ENCODE measurements around the gene PBRM1. TPM values are rescaled to one million over a fixed set of nuclear protein-coding genes. Genes with fewer than 3 reads are reported as not detected.
A peak's percentile ranks its signal among the peaks of the same experiment; 100 is the strongest.

PBRM1 gene
- total and polyA plus RNA-seq, 11 donors, result 8.5 to 61.7 (median 44.4) TPM

- H3K36me3 ChIP-seq, result peaks cover 0 to 98% (median 91%) of the 10 kb centered on the region in 9 donors
- intact Hi-C loops (cut with DNase I), result loop anchor here in 1 of 10 donors (10.0 kb wide), 1 partner anchor 88 kb away; no protein-coding TSS in a partner anchor
- no peak for ATAC-seq
- H3K27me3 ChIP-seq, result no peaks in the 10 kb centered on the region
- TF ChIP-seq, protein P1, sequence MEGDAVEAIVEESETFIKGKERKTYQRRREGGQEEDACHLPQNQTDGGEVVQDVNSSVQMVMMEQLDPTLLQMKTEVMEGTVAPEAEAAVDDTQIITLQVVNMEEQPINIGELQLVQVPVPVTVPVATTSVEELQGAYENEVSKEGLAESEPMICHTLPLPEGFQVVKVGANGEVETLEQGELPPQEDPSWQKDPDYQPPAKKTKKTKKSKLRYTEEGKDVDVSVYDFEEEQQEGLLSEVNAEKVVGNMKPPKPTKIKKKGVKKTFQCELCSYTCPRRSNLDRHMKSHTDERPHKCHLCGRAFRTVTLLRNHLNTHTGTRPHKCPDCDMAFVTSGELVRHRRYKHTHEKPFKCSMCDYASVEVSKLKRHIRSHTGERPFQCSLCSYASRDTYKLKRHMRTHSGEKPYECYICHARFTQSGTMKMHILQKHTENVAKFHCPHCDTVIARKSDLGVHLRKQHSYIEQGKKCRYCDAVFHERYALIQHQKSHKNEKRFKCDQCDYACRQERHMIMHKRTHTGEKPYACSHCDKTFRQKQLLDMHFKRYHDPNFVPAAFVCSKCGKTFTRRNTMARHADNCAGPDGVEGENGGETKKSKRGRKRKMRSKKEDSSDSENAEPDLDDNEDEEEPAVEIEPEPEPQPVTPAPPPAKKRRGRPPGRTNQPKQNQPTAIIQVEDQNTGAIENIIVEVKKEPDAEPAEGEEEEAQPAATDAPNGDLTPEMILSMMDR (IDR thresholded peaks at IDR 0.05), result no peak
- TF ChIP-seq POLR2A (IDR thresholded peaks at IDR 0.05), result no peak
- 84 to 86% (median 85%) methylated on average over 9 of the region's 9 CpGs for WGBS, 4 donors
- H3K9me3 ChIP-seq, result no peaks in the 10 kb centered on the region
- H3K4me1 ChIP-seq, result peaks cover 0 to 35% (median 0%) of the 10 kb centered on the region in 12 donors
- H3K4me3 ChIP-seq, result no peak overlapping the region
- no peak for DNase-seq
- no peak overlapping the region for H3K27ac ChIP-seq
These were observed 128.4 kb downstream of the PBRM1 start for GRCh38 chr3:52557011-52557960.

DNA sequence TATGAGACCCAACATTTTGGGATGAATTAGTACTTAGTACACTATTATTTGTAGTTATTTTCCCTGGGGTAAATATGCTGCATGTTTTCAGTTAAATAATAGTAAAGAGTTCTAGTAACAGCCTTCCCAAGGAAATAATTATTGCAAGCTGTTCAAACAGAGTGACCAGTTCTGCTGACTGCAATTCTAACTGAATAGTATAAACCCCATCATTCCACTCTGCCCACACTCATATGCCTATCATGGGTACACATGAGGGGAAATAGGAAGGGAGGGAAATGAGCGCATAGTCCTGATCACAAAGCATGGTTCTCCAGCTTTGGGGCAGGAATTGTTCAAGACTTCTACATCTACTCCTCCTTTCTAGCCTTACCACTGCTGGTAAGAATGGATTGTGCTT is 130.7 kb downstream of the PBRM1 start:
- DNase-seq, result no peak
- 84 to 100% (median 97%) methylated on average over 1 of the region's 1 CpG for WGBS, 4 donors
- H3K4me1 ChIP-seq, result peaks cover 0 to 43% (median 2%) of the 10 kb centered on the region in 12 donors
- H3K4me3 ChIP-seq, result no peak overlapping the region
- H3K9me3 ChIP-seq, result no peaks in the 10 kb centered on the region
- no peak overlapping the region for H3K27ac ChIP-seq
- ATAC-seq, result no peak
- H3K36me3 ChIP-seq, result peaks cover 0 to 98% (median 91%) of the 10 kb centered on the region in 9 donors
- TF ChIP-seq, protein P1 (IDR thresholded peaks at IDR 0.05), result no peak
- no peak for TF ChIP-seq POLR2A (IDR thresholded peaks at IDR 0.05)
- intact Hi-C loops (cut with DNase I), result loop anchor here in 1 of 10 donors (10.0 kb wide), 1 partner anchor 90 kb away; no protein-coding TSS in a partner anchor
- no peaks in the 10 kb centered on the region for H3K27me3 ChIP-seq

GRCh38 chr3:52554026-52554755 is 131.5 kb downstream of the PBRM1 start:
- WGBS, 4 donors, result 78 to 89% (median 84%) methylated on average over 5 of the region's 5 CpGs
- Histone ChIP-seq H3K36me3 (peaks cover 0 to 98% (median 91%) of the 10 kb centered on the region in 9 donors), H3K4me3 (no peak overlapping the region), H3K27ac (no peak overlapping the region), H3K27me3 (no peaks in the 10 kb centered on the region), H3K9me3 (no peaks in the 10 kb centered on the region), H3K4me1 (peaks cover 0 to 40% (median 2%) of the 10 kb centered on the region in 12 donors)
- peak in 1 of 4 donors; percentile 25 for ATAC-seq
- TF ChIP-seq POLR2A (IDR thresholded peaks at IDR 0.05), result no peak
- TF ChIP-seq, protein P1 (IDR thresholded peaks at IDR 0.05), result no peak
- no peak for DNase-seq
- intact Hi-C loops (cut with DNase I), result loop anchor here in 1 of 10 donors (10.0 kb wide), 1 partner anchor 91 kb away; no protein-coding TSS in a partner anchor

All from heart left ventricle (tissue), 16 donors.